Central memory CD4-positive, alpha-beta T cell (primary cell): ENCODE results near the gene TCTN2.

ENCODE experiments used
- DNase-seq: peaks from one replicate; pipeline ENCODE4 v3.0.0; 2022

Gene TCTN2

DNA sequence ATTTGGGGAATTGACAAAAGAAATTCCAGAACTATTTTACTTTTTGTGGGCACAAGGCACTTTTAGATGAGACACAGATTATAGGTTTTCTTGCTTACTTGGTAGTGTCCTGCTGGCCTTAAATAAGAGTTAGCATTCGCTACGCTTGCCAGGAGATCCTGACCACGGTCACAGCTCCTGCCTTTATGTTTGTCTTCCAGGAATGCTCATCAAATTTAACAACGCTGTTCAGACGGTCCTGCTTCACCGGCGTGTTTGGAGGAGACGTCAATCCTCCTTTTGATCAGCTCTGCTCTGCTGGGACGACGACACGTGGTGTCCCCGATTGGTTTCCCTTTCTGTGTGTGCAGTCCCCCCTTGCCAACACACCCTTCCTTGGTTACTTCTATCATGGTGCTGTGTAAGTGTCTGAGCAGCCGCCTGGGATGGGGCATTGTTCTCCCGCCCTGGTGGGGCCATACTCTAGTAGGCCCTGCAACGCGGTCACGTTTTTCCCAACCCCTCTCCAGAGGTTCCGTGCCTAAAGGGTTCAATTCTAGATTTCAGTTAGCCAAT lies 15.8 kb downstream of the TCTN2 start:
- no peak for DNase-seq

DNA sequence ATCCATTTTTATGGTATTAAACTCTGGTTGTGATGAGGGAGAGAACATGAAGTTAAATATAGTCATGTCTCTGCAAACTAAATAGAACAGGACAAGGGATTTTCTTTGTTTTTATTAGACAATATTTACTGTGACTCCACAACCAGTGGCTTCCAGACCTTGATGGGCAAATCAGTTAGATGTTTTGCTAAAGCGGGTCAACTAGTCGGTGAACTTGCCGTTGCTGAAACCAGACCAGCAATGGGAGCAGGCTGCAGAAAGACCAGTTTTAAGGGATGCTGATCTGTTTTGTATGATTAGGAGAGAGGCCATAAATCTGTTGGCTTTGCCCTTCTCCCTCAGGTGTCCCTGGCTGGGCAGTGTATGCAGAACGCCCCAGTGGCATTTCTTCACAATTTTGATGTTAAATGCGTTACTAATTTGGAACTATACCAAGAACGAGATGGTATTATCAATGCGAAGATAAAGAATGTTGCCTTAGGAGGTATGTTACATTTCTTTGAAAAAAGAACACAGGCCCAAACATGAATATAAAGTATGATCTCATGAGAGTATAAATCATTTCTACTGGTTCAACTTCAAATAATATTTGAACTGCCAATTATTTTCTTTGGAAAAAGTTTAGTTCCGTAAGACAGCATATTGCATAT lies 19.4 kb downstream of the TCTN2 start:
- DNase-seq = no peak

DNA sequence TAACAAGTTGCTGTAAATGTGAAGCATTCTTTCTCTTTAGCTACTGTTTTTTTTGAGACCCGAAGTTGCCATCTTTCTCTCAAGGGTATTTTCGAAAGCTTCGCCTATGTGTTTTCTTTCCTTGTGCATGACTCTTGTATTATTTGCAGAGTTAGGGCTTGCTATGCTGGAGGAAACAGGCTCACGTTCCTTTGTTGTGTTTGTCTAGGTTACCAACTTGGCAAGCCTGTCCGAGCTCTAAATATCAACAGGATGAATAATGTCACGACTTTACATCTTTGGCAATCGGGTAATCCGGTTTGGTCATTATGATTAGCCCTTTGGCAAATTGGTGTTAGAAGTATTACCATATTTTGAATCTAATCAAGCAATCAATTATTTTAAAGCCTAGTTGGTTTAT lies 25.3 kb downstream of the TCTN2 start:
- DNase-seq = no peak

DNA sequence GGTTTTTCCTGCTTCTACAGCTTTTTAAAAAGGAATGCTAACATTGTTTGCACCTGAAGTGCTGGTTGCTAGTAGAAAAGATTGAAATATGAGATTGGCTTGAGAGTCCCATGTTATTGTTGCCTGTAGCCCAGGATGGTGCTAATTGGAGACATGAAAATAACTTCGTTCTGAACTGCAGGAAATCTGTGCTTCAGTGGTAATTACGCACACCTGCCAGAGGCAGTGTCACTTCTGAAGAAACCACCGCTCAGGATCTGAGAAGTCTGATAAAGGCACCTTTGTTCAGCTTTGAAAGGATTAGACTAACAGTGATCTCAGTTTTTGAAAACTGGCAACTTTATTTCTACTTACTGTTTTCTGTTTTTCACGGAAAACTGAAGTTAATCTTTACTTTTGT lies 25.7 kb downstream of the TCTN2 start:
- DNase-seq = no peak

DNA sequence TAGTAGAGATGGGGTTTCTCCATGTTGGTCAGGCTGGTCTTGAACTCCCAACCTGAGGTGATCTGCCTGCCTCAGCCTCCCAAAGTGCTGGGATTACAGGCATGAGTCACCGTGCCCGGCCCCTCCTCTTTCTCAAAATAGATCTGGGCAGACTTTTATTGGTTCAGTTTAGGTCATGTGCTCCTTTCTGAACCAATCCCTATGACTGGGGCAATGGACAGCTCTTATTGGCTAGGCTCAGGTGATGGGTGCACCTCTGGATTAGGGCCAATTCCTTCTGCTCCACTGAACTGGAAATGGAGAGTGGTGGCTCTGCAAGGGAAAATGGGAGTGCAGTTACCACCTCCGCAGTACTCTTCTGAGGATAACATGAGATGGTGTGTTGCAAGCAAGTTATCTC lies 35.0 kb downstream of the TCTN2 start:
- no peak for DNase-seq

DNA sequence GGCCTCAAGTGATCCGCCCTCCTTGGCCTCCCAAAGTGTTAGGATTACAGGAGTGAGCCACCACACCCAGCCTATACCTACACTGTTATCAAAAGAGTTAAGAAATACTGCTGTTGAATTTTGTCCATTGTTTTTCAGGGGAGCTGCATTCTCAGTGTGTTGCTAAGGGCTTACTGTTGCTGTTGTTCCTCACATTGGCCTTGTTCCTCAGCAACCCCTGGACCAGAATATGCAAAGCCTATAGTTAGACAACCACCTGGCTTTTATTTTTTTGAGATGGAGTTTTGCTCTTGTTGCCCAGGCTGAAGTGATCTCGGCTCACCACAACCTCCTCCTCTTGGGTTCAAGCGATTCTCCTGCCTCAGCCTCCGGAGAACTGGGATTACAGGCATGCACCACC lies 36.6 kb downstream of the TCTN2 start:
- no peak for DNase-seq

DNA sequence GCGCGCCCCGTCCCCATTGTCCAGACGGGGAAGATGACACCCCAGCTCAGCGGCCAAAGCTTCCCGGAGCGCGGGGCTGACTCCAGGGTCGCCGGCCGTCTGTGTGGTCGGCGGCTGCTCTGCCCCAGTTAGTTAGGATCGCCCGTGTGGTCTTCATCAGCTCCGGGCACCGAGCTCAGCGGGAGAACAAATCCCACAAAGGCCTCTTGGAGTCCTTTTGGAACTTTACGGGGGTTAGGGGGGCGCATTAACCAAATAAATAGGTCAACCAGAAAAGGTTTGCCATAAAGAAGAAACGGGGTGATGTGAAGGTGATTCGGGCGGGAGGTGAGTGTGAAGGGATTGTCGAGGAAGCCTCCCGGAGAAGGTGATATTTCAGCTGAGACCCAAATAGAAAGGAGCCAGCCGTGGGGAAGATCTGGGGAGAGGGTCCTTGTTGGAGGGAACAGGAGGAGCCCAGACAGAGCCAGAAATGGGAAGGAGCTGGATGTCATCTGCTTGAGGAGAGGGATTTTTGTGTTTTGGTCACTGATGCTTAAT lies 41.9 kb downstream of the TCTN2 start:
- no peak for DNase-seq

DNA sequence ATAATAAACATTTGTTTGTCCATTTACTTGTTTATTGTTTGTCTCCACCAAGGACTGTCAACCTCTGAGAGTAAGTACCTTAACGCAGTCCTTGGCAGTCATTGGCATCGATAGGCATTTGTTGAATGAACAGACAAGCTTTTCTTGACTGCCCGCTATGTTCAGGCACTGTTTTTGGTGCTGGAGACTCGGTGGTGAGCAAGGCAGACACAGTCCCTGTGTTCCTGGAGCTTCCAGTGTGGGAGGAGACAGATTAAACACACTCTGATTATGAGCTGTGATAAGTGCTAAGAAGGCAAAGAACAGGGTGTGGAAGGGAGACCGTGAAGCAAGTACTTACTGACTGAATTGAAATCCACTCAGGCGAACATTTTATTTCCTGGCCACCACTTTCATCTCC lies 42.5 kb downstream of the TCTN2 start:
- no peak for DNase-seq

DNA sequence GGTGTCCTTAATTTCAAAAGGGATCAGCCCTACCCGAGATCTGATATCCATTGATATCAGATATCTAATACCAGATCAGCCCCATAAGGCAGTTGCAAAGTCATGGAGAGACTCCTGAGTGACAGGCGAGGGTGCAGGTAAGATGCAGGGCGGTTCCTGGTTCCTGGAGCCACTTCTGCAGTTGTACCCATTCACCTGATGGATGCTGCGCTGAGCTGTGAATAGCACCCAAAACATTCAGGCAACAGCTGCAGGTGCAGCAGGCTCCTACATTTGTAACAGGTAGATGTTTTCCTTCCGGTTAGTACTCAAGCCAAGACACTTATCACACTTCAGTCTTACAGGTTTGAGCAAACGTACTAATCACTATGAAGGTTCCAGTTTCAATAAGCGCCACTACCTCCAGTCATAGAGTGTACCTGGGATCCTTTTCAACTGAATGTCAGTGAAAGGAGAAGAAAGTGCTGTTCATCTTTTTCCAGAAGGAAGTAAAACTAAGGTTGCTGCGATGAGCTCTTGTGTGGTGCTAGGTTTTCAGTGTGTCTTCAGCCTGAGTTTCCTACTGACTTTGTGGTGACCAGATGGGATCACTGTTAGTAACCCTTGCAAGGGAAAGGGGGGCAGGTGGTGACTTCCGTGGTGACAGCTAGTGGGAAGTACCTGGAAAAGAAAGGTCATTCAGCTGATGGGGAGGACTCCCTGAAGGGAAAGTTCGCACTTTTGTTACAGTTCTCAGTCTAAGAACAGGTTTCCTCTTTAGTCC lies 43.1 kb downstream of the TCTN2 start:
- DNase-seq = no peak

DNA sequence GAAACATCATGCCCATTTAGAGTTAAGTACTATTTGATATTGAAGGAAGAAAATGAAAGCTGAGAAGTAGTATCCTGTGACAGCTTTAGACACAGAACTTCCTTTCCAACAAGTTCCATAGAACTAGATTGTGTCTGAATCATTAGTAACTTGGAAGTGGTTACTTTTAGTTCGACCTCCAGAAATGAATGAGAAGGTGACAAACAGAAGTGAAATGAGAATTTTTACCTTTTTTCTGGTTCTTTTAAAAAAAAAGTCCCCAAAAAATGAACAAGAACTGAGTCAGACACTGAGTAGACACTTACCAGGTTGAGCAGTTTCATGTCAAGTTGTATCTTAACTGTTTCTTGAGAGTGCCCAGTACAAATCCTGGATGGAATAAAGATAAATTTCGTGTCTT lies 44.3 kb downstream of the TCTN2 start:
- no peak for DNase-seq

DNA sequence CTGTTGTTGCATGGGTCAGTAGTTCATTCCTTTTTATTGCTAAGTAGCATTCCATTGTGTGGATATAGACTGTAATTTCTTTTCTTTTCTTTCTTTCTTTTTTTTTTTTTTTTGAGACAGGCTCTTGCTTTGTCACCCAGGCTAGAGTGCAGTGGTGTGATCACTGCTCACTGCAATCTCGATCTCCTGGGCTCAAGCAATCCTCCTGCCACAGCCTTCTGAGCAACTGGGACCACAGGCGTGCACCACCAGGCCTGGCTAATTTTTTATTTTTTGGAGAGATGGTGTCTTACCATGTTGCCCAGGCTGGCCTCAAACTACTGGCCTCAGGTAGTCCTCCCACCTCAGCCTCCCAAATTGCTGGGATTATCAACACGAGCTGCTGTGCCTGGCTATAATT lies 46.4 kb downstream of the TCTN2 start:
- DNase-seq = no peak

DNA sequence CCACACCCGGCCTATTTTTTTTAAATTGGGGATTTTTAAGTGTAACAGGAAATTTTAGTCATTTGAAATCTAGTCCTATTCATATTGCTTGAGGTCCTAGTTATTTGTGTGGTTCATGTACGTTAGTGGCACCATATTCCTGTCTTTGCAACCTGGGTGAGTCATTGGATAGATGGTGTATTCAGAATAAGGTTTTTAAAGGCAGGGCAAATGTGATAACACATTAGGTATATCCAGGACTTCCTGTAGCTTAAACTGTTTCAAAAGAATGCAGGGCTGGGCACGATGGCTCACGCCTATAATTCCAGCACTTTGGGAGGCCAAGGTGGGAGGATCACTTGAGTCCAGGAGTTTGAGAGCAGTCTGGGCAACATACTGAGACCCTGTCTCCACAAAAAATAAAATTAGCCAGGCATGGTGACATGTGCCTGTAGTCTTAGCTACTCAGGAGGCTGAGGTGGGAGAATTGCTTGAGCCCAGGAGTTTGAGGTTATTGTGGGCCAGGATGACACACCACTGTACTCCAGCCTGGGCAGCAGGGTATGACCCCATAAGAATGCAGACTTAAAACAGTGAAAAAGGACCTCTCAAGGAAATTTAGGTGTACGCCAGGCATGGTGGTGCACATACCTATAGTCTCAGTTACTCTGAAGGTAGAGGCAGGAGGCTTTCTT lies 49.4 kb downstream of the TCTN2 start:
- DNase-seq = no peak

DNA sequence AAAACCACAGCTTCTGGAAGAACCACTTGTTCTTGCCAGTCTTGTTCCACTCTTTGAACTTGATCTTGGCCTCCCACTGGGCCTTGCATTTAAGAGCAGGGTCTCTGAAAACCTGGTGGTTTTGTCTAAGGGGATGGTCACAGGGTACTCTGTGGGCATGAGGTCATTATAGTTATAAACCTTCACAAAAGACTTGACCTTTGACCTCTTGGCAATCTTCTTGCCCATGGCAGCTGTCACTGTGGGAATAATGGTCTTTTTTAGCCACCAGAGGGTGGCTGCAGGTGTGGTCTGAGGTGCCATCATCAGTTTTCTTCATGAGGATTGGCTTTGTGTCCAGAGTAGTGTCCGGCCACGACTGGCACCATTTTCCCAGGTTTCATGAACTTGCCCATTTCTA lies 50.3 kb downstream of the TCTN2 start:
- DNase-seq = no peak

DNA sequence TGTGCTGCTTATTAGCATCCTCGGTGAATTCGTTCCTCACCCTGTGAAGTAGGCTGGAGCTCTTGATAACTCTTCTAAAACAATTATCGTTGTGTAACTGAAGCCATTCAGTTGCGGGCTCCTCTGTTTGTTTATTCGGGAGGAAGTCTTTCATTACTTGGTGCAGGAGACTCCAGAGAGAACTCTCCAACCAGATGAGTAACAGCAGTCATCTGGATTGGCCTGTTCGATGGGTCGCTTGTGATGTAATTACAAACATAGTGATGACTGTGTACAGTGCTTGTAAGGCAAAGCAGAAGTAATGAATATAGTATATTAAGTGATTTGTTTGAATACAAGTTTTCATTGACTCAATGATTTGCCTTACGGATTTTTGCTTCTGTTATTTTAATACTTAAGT lies 52.1 kb downstream of the TCTN2 start:
- no peak for DNase-seq

DNA sequence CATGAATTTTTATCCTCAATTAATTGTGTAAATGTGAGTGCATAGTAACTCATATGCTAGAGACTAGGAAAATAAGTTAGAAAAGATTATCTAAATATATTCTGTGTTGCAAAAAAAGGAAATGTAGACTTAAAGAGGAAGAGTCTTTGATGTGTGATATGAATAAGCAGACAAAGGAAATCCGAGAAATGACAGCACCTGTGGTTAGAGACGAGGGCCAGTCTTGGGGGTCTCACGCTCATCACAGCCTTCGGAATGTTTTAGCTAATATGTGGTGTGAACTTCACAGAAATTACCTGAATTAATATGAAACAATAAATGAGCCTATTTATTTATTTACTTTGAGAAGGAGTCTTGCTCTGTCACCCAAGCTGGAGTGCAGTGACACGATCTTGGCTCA lies 52.9 kb downstream of the TCTN2 start:
- DNase-seq = no peak

DNA sequence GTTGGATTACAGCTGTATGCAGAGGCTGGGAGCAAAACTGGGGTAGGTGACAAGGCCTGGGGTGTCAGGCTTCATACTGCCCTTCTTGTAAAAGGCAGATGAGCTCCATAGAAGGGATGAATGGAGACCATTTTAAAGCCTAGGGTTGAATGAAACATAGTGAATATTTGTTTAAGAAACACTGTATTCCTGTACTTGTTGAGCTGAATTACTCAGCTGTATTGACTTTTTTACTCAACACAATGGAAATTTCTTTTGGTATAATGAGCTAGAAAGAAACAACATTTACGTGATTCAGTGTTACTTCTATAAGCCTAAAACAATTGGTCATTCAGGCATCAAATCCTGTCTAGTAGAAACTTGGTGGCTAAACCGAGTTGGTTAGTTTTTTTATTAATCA lies 55.3 kb downstream of the TCTN2 start:
- no peak for DNase-seq

DNA sequence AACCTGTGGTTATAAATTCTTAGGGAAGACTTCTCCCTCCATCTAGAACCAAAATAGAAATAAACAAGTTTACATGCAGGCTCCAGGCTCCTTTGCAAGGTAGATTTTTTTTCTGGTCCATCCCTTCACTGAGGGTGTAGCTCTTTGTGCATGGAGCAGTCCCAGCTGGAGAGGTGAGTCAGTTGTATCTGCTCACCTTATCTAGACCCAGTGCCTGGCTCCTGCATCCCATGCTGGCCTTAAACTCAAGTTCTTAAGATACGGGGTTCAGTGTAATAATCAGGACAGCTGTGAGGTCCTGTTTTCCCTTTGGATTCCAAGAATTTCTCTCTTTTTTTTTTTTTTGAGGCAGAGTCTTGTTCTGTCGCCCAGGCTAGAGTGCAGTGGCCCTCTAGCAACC lies 56.0 kb downstream of the TCTN2 start:
- DNase-seq = no peak

DNA sequence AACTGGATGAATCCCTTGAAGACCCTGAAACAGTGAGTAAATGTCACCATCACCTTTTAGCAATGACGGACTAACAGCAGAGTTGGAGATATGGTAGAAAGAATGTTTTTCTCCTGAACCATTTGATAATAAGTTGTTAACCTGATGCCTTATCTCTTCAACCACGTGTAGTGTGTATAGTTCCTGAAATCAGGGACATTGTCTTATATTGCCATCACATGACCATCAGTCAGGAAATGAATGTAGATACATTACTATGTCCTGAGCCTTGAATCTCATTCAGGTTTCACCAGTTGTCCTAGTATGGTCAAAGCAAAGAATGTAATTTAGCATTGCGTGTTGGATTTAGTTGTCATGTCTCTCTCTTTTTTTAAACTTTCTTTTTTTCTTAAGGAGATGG lies 57.0 kb downstream of the TCTN2 start:
- no peak for DNase-seq

DNA sequence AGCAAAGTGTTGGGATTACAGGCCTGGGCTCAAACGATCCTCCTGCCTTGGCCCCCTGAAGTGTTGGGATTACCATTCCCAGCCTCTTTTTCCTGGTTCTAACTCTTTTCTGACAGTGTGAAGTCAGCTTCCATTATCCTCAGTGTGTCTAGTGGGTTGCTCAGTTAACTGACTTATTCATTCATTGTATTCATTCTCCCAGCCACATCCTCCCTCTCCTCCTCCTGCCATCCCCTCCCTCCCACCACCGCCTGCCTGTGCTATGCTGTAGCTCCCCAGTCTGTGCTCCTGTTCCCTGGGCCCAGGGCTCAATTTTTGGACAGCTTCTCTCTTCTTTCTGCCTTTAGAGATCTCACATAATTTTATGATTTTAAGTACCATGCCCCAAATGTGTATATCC lies 60.7 kb downstream of the TCTN2 start:
- DNase-seq = no peak

DNA sequence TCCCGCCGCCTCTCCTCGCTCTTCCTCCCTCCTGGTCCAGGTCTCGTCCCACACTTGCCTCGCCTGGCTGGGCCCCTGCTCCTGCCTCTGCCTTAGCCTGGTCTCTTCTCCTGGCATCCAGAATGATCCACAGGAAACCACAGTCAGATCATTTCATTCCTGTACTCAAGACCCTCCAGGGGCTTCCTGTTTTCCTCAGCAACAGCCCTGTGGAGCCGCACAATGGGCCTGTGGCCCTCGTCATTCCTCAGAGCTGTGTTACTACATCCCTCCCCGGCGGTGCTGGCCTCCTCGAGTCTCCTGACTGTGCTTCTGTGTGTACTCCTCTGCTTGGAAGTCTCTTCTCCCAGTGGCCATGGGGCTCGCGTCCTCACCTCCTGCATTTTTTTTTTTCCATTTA lies 61.3 kb downstream of the TCTN2 start:
- DNase-seq = no peak

DNA sequence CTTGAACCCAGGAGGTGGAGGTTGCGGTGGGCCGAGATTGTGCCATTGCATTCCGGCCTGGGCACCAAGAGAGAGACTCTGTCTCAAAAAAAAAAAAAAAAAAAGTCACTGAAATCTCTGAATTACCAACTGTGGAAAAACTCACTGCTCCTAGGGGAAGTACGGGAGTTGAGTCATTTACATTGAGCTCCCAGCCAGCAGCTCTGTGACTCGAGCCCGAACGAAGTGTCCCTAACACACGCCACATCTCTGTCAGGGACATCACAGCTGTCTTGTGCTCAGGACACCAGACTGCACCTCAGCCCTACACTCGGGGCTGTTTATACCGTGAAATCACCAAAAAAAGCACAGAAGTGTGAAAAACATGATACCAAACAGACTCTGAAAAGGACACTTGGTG lies 62.3 kb downstream of the TCTN2 start:
- no peak for DNase-seq

DNA sequence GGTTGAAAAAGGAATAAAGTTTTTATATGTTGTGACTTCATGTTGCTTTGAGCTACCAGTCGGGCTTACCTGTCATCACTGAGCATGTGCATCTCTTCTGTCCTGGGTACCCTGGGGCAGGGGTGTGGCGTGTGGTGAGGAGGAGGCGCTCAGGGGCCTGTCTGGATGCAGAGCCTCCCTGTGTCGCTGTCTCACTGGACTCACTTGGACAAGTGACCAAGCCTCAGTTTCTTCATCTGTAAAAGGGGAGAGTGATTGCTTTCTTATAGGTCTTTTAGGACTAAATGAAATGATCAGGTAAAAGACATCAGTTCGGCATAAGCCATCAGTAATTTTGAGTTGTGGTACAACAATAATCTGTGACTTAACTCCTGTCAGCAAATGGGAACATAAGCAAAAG lies 63.4 kb downstream of the TCTN2 start:
- DNase-seq = no peak

DNA sequence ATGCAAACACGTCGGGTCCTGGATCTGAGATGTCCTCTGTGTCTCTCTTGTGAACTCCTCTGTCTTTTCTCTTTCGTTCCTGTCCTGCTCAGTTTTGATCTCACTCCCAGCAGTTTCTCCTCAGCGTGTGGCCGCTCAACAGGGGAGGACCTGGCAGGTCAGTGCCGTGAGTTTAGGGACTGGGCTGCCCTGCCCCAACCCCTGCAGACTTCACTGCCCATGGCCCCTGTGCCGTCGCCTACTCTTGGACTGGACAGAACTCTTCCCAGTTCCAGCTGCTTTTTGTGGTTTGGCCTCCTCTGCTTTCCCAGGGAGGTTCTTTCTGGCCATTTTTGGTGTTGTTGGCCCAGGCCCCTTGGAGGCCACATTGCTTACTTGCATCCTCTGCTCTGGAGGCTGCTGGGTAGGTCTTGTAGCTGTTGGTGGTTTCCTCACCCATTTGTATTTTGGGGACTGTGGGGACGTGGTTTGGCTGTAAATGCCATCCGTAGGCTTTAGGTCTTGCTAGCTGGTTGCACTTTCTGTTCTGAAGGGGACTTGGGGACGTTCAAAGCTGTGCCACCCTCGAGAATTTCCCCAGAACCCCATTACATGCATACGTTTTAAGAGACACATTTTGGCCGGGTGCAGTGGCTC lies 71.1 kb downstream of the TCTN2 start:
- no peak for DNase-seq
